ENCODE measurements around the gene SLC6A4. TPM values are rescaled to one million over a fixed set of nuclear protein-coding genes. Genes with fewer than 3 reads are reported as not detected.
"Not testable (repeated sequence)": the region's sequence is repeated elsewhere in the genome, so short reads cannot be mapped to it uniquely, and the experiment has no call there.

The SLC6A4 gene
- total and polyA plus RNA-seq, 2 donors from 2014 or later, result 0.94 to 1.1 TPM

DNA sequence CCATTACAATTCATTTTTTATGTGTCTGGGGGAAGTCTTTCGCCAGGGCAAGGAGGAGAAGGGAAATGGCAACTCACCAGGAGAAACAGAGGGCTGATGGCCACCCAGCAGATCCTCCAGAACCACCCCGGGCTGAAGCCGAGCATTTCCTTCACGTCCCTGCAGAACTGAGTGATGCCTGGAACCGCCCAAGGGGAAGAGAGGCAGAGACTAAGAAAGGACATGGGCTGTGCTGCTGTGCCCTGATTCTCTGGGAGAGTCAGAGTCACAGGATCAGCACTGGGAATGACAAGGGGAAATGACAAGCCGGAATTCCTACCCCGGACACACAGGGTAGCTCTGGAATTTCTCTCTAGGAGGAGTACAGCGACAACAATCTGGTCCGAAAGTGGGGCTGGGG, 27.8 kb downstream of the SLC6A4 start:
- Histone ChIP-seq H3K4me1 (ENCODE audit: control insufficient read depth in 2 of 3, insufficient read depth in 2 of 3, low read depth in 1 of 3, low read length in 3 of 3) (no peaks in the 10 kb centered on the region), H3K36me3 (ENCODE audit: control insufficient read depth in 2 of 3, insufficient read depth in 3 of 3, low read length in 3 of 3) (no peaks in the 10 kb centered on the region), H3K27ac (ENCODE audit: low read depth in 2 of 2, low read length in 2 of 2) (no peak overlapping the region), H3K4me3 (ENCODE audit: low read length in 3 of 3) (no peak overlapping the region), H3K9ac (ENCODE audit: low read length in 3 of 3) (no peak overlapping the region), H3K27me3 (ENCODE audit: control insufficient read depth, insufficient read depth, low read length) (no peaks in the 10 kb centered on the region), H3K9me3 (ENCODE audit: control insufficient read depth in 2 of 3, insufficient read depth in 1 of 3, low read length in 3 of 3) (no peaks in the 10 kb centered on the region)
- no peak for DNase-seq
- no peak for FAIRE-seq
- no peak for TF ChIP-seq CTCF (IDR thresholded peaks at IDR 0.05; ENCODE audit: borderline replicate concordance, extremely low read depth, insufficient read depth)
- intact Hi-C loops (cut with DNase I), result no loop called here

DNA sequence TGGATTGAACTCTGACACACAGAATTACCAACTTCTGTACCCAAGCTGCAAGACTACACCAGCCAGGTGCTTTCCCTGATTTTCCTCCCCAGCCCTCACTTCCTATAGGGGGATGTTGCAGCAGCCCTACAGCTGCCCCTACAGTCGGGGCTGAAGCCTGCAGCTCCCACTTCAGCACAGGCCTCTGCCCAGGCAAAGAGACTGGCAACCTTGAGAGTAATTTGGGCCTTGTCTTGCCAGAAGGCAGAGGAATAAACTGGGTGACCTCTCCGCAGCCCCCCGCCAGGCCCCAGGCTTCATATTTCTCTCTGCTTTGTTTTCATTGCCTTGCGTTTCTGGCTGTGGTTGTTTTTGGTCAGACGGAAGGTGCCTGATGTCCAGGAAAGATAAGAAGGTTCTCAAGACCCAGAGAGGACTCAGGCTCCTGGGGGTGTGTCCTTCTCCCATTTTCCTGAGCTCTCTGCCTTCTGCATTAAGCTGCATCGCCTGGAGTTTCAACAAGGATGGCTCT, 32.0 kb downstream of the SLC6A4 start:
- FAIRE-seq, result no peak
- no peaks in the 10 kb centered on the region for H3K4me1 ChIP-seq (ENCODE audit: control insufficient read depth in 2 of 3, insufficient read depth in 2 of 3, low read depth in 1 of 3, low read length in 3 of 3)
- H3K27ac ChIP-seq (ENCODE audit: low read depth in 2 of 2, low read length in 2 of 2), result no peak overlapping the region
- no peaks in the 10 kb centered on the region for H3K9me3 ChIP-seq (ENCODE audit: control insufficient read depth in 2 of 3, insufficient read depth in 1 of 3, low read length in 3 of 3)
- H3K27me3 ChIP-seq (ENCODE audit: control insufficient read depth, insufficient read depth, low read length), result no peaks in the 10 kb centered on the region
- H3K36me3 ChIP-seq (ENCODE audit: control insufficient read depth in 2 of 3, insufficient read depth in 3 of 3, low read length in 3 of 3), result no peaks in the 10 kb centered on the region
- H3K4me3 ChIP-seq (ENCODE audit: low read length in 3 of 3), result no peak overlapping the region
- DNase-seq, result no peak
- H3K9ac ChIP-seq (ENCODE audit: low read length in 3 of 3), result no peak overlapping the region
- TF ChIP-seq CTCF (IDR thresholded peaks at IDR 0.05; ENCODE audit: borderline replicate concordance, extremely low read depth, insufficient read depth), result no peak
- intact Hi-C loops (cut with DNase I), result no loop called here

- H3K4me3 ChIP-seq (ENCODE audit: low read length in 3 of 3); H3K9me3 ChIP-seq (ENCODE audit: control insufficient read depth in 2 of 3, insufficient read depth in 1 of 3, low read length in 3 of 3); DNase-seq; FAIRE-seq; H3K27ac ChIP-seq (ENCODE audit: low read depth in 2 of 2, low read length in 2 of 2); H3K27me3 ChIP-seq (ENCODE audit: control insufficient read depth, insufficient read depth, low read length); intact Hi-C loops (cut with DNase I); H3K9ac ChIP-seq (ENCODE audit: low read length in 3 of 3); H3K4me1 ChIP-seq (ENCODE audit: control insufficient read depth in 2 of 3, insufficient read depth in 2 of 3, low read depth in 1 of 3, low read length in 3 of 3); H3K36me3 ChIP-seq (ENCODE audit: control insufficient read depth in 2 of 3, insufficient read depth in 3 of 3, low read length in 3 of 3): not testable (repeated sequence)
Measured at GRCh38 chr17:30200656-30201055, 34.8 kb downstream of the SLC6A4 start.

DNA sequence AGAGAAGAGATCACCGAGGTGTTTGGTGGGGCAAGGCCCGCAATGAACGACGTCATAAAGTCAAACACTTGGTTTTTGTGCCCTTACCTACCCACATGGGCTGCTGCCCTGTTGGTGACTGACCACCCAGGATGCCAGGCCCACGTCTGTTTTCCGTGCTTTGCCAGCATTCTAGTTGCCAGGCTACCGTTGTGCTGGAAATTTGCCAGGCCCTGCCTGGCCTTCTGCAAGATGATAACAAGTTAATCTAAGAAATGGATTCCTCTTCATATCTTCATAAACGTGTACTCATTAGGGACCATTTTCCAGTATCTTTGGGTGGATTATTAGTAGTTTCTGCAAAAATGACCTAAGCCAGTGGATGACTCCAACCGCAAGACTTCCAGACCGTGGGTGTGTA, 35.4 kb downstream of the SLC6A4 start:
- intact Hi-C loops (cut with DNase I), result no loop called here
- no peaks in the 10 kb centered on the region for H3K36me3 ChIP-seq (ENCODE audit: control insufficient read depth in 2 of 3, insufficient read depth in 3 of 3, low read length in 3 of 3)
- no peak overlapping the region for H3K27ac ChIP-seq (ENCODE audit: low read depth in 2 of 2, low read length in 2 of 2)
- H3K9ac ChIP-seq (ENCODE audit: low read length in 3 of 3), result no peak overlapping the region
- DNase-seq (no peak), FAIRE-seq (no peak)
- no peaks in the 10 kb centered on the region for H3K4me1 ChIP-seq (ENCODE audit: control insufficient read depth in 2 of 3, insufficient read depth in 2 of 3, low read depth in 1 of 3, low read length in 3 of 3)
- no peaks in the 10 kb centered on the region for H3K9me3 ChIP-seq (ENCODE audit: control insufficient read depth in 2 of 3, insufficient read depth in 1 of 3, low read length in 3 of 3)
- TF ChIP-seq CTCF (IDR thresholded peaks at IDR 0.05; ENCODE audit: borderline replicate concordance, extremely low read depth, insufficient read depth), result no peak
- H3K27me3 ChIP-seq (ENCODE audit: control insufficient read depth, insufficient read depth, low read length), result no peaks in the 10 kb centered on the region
- H3K4me3 ChIP-seq (ENCODE audit: low read length in 3 of 3), result no peak overlapping the region
